Measurements from ENCODE around the gene OXLD1.

The OXLD1 gene

DNA sequence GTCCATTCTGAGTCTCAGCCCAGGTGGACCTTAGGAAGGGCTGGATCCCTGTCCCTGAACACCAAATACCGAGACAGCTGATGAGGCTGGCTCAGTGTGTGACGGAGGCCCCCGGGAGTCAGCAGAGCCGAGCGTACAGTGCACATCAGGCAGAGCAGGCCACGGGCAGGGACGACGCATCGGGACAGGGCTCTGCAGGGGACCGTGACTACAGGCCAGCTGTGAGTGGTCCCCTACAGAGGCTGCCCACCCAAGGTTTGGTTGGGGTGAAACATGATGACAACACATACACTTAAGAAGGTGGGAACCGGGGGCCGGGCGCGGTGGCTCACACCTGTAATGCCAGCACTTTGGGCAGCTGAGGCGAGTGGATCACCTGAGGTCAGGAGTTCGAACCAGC is 6.5 kb upstream of the OXLD1 start:
- no peak overlapping the region for H3K4me3 ChIP-seq (ENCODE audit: low read depth, low read length)
- DNase-seq (ENCODE audit: low read depth) = no peak
- TF ChIP-seq, protein P1, sequence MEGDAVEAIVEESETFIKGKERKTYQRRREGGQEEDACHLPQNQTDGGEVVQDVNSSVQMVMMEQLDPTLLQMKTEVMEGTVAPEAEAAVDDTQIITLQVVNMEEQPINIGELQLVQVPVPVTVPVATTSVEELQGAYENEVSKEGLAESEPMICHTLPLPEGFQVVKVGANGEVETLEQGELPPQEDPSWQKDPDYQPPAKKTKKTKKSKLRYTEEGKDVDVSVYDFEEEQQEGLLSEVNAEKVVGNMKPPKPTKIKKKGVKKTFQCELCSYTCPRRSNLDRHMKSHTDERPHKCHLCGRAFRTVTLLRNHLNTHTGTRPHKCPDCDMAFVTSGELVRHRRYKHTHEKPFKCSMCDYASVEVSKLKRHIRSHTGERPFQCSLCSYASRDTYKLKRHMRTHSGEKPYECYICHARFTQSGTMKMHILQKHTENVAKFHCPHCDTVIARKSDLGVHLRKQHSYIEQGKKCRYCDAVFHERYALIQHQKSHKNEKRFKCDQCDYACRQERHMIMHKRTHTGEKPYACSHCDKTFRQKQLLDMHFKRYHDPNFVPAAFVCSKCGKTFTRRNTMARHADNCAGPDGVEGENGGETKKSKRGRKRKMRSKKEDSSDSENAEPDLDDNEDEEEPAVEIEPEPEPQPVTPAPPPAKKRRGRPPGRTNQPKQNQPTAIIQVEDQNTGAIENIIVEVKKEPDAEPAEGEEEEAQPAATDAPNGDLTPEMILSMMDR (conservative IDR thresholded peaks at IDR 0.05; ENCODE audit: low read depth, low read length) = no peak

DNA sequence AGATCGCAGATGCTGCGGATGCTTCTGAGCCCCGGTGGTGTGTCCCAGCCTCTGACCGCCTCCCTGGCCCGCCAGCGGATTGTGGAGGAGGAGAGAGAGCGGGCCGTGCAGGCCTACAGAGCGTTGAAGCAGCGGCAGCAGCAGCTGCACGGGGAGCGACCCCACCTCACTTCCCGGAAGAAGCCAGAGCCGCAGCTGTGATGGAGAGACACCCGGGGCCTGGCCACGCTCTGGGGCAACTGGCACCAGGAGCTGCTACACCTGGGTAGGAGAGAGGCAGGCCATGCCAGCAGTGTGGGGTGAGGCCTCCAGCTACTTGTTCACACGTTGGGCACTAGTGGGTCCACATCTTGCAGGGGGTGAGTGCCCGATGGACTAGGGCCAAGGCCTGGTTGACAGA is 6.1 kb upstream of the OXLD1 start:
- DNase-seq (ENCODE audit: low read depth) = no peak

DNA sequence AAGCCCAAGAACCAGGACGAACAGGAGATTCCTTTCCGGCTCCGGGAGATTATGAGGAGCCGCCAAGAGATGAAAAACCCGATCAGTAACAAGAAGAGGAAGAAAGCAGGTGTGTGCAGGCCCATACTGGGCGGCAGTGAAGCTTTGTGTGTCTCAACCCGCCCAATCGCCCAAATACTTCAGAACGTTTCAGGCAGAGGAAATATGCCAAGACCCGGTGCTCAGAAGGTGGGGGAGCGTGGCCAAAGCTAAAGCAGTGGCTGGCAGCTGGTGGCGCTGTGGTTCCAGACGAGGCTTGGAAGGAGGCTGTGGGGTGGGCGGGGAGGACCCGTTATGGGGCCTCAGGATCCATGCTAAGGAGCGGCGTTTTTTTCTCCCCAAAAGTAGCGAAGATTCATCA is 1.3 kb upstream of the OXLD1 start:
- TF ChIP-seq, protein P1 (conservative IDR thresholded peaks at IDR 0.05; ENCODE audit: low read depth, low read length) = peak; percentile 15
- no peak for DNase-seq (ENCODE audit: low read depth)
- H3K4me3 ChIP-seq (ENCODE audit: low read depth, low read length) = no peak overlapping the region

More for the DNA sequence above, 6.1 kb upstream of the OXLD1 start:
- TF ChIP-seq, protein P1 (conservative IDR thresholded peaks at IDR 0.05; ENCODE audit: low read depth, low read length) = no peak
- H3K4me3 ChIP-seq (ENCODE audit: low read depth, low read length) = no peak overlapping the region

DNA sequence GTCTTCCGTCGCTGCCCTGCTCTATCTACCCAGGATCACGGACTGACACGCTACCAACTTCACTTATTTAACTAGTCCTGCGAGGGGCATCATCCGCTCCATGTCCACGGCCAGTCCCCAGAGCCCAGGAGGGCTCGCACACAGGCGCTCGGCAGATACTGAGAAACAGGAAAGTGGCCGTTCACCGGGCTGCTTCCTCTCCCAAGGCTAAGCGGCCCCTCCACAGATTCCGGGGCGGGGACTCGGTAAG is 388 bp downstream of the OXLD1 start:
- peak; percentile 44 for DNase-seq (ENCODE audit: low read depth)
- H3K4me3 ChIP-seq (ENCODE audit: low read depth, low read length) = peak overlapping the region; percentile 94
- TF ChIP-seq, protein P1 (conservative IDR thresholded peaks at IDR 0.05; ENCODE audit: low read depth, low read length) = no peak

- H3K4me3 ChIP-seq (ENCODE audit: low read depth, low read length) = peak overlapping the region; percentile 94
- TF ChIP-seq, protein P1 (conservative IDR thresholded peaks at IDR 0.05; ENCODE audit: low read depth, low read length) = no peak
- peak; percentile 34 for DNase-seq (ENCODE audit: low read depth)
These were observed 957 bp downstream of the OXLD1 start for GRCh38 chr17:81665205-81666091.

GRCh38 chr17:81664051-81664470 is 2.3 kb downstream of the OXLD1 start:
- H3K4me3 ChIP-seq (ENCODE audit: low read depth, low read length) = no peak overlapping the region
- TF ChIP-seq, protein P1 (conservative IDR thresholded peaks at IDR 0.05; ENCODE audit: low read depth, low read length) = no peak
- no peak for DNase-seq (ENCODE audit: low read depth)

- H3K4me3 ChIP-seq (ENCODE audit: low read depth, low read length) = no peak overlapping the region
- TF ChIP-seq, protein P1 (conservative IDR thresholded peaks at IDR 0.05; ENCODE audit: low read depth, low read length) = no peak
- DNase-seq (ENCODE audit: low read depth) = no peak
These were observed 4.4 kb downstream of the OXLD1 start for GRCh38 chr17:81662002-81662401.
